DND-41 (cell line): ENCODE measurements around the gene TMEM125.

Experiments
- EZH2 ChIP-seq: IDR thresholded peaks from 3 replicates; pipeline ENCODE4 v1.6.1; 2012; ENCODE audit warnings: borderline replicate concordance, low read depth, mild to moderate bottlenecking, moderate library complexity, low read length, inconsistent platforms; ENCODE audit not compliant: severe bottlenecking
- TF ChIP-seq, protein P1 (sequence below): IDR thresholded peaks from 2 replicates; pipeline ENCODE4 v1.5.1; 2012; ENCODE audit warnings: borderline replicate concordance, low read length, moderate library complexity, mild to moderate bottlenecking; ENCODE audit not compliant: poor library complexity, severe bottlenecking; ENCODE audit errors: extremely low read depth

DNA sequence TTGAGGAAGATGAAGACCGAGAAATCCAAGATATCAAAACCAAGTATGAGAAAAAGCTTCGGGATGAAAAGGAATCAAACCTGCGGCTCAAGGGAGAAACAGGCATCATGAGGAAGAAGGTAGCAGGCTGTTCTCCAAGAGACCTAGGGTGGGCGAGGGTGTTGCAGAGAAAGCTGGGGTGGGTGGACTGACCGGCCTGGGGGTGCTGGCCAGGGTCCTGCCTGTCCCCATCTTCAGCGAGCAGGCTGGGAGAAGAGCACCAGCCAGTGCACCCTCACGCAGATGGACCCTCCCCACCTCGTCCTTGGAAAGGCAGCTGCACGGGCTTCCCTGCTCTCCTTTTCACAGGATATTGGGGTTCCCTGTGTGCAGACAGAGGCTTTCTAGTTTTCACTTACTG lies 46.9 kb upstream of the TMEM125 start:
- TF ChIP-seq, protein P1, sequence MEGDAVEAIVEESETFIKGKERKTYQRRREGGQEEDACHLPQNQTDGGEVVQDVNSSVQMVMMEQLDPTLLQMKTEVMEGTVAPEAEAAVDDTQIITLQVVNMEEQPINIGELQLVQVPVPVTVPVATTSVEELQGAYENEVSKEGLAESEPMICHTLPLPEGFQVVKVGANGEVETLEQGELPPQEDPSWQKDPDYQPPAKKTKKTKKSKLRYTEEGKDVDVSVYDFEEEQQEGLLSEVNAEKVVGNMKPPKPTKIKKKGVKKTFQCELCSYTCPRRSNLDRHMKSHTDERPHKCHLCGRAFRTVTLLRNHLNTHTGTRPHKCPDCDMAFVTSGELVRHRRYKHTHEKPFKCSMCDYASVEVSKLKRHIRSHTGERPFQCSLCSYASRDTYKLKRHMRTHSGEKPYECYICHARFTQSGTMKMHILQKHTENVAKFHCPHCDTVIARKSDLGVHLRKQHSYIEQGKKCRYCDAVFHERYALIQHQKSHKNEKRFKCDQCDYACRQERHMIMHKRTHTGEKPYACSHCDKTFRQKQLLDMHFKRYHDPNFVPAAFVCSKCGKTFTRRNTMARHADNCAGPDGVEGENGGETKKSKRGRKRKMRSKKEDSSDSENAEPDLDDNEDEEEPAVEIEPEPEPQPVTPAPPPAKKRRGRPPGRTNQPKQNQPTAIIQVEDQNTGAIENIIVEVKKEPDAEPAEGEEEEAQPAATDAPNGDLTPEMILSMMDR, result no peak
- no peak for TF ChIP-seq EZH2
